Epithelial cell of esophagus (primary cell): ENCODE data around the gene TMEM138.

Source experiments
- DNase-seq: peaks from one replicate; pipeline ENCODE4 v3.0.0; 2010; ENCODE audit warnings: low read depth
- H3K4me3 ChIP-seq: 2 replicates; pipeline ENCODE4 v1.5.1; 2011; ENCODE audit warnings: mild to moderate bottlenecking, low read length, control low read depth
- TF ChIP-seq, protein P1 (sequence below): IDR thresholded peaks from 2 replicates; pipeline ENCODE4 v1.5.1; 2011; ENCODE audit warnings: low read depth, mild to moderate bottlenecking, low read length, control low read depth, inconsistent platforms; ENCODE audit not compliant: insufficient read depth; ENCODE audit errors: missing control alignments

TMEM138 gene

DNA sequence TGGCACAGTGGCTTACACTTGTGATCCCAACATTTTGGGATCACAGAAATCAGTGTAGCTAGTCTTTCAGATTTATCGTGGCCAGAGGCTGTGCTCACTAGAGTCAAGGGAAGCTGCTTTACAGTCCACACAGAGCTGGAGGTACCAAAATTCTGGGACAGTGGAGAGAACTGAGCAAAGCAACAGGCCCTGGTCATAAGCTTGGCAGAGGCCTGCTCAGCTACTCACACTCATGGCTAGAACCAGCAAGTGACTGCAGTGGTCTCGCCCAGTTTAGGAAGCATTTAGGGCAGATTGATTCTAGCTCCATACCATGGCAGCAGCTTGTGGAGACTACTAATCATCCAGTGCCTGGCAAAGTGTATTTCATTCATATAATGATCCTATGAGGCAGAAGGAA lies 39.0 kb downstream of the TMEM138 start:
- H3K4me3 ChIP-seq: no peak overlapping the region
- no peak for DNase-seq
- TF ChIP-seq, protein P1, sequence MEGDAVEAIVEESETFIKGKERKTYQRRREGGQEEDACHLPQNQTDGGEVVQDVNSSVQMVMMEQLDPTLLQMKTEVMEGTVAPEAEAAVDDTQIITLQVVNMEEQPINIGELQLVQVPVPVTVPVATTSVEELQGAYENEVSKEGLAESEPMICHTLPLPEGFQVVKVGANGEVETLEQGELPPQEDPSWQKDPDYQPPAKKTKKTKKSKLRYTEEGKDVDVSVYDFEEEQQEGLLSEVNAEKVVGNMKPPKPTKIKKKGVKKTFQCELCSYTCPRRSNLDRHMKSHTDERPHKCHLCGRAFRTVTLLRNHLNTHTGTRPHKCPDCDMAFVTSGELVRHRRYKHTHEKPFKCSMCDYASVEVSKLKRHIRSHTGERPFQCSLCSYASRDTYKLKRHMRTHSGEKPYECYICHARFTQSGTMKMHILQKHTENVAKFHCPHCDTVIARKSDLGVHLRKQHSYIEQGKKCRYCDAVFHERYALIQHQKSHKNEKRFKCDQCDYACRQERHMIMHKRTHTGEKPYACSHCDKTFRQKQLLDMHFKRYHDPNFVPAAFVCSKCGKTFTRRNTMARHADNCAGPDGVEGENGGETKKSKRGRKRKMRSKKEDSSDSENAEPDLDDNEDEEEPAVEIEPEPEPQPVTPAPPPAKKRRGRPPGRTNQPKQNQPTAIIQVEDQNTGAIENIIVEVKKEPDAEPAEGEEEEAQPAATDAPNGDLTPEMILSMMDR: no peak

DNA sequence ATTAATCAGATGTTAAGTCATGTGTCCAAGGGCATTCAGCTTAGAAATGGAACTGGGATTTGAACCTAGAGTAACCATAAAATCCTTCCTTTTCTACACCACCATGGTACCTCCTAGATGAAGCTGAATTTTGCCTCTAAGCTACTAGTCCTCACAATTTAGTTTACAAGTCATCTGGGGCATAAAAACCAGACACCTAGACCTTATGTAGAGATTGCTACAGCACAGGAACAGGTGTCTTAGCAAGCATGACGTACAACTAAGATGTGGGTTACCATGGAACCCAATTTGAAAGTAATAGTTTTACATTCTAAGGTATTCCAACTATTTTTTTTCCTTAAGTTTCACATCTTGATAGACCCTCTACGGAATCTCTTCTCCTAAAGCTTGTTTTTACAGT lies 39.4 kb downstream of the TMEM138 start:
- TF ChIP-seq, protein P1: no peak
- no peak overlapping the region for H3K4me3 ChIP-seq
- DNase-seq: no peak

DNA sequence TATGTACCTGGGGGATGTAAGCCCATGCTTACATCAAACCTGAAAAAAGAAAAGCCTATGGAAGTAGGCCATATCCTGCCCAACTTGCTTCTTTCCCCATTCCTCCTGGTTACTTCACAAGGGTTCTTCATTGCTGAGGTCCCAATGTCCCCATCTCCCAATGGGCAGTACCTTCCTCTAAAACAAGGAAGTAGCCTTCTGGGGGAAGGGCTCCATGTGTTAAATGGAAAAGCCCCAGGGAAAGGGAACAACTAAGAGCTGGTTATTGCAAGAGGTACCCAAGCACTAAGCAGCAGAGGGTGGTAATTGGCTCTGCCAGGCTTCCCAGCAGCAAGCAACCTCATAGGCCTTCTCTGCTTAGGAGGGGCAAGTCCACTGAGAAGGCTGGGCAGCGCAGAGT lies 41.5 kb downstream of the TMEM138 start:
- DNase-seq: no peak
- H3K4me3 ChIP-seq: no peak overlapping the region
- TF ChIP-seq, protein P1: no peak

DNA sequence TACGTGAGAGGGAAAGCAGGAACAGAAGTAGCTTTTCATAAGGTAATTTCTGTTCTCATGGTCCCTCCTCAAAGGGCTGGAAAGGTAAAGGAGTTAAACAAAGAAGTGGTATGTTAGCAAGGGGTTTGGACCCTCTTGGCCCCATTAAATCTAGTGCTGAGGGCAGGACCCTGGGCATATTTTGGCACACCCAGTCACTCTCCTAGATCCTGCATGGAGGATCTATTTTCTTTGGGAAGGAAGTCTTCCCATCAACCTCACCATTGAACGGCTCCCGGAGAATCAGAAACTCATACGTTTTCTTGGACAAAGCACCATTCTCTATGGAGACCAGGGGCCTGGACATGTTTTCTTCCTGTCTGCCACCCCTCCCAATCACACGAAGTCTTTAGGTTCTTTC lies 41.9 kb downstream of the TMEM138 start:
- TF ChIP-seq, protein P1: no peak
- no peak for DNase-seq

DNA sequence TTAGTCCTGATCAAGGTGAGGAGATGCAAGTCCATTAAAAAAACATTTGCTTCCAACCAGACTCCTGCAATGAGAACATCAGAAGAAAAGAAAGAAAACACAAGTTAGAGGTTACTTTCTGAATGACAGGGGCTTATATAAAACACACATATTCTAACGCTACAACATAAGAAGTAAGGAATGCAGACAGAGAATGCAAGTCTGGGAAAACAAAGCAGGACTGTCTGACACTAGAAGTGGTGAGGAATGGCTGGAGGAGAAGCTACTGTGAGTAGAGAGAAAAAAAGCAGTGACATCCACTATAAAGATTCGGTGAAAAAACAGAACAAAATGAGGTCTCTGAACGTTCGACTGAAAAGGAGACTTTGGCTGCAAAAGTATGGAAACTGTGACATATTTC lies 42.5 kb downstream of the TMEM138 start:
- no peak overlapping the region for H3K4me3 ChIP-seq
- TF ChIP-seq, protein P1: no peak
- no peak for DNase-seq

More for the DNA sequence above, 41.9 kb downstream of the TMEM138 start:
- no peak overlapping the region for H3K4me3 ChIP-seq

DNA sequence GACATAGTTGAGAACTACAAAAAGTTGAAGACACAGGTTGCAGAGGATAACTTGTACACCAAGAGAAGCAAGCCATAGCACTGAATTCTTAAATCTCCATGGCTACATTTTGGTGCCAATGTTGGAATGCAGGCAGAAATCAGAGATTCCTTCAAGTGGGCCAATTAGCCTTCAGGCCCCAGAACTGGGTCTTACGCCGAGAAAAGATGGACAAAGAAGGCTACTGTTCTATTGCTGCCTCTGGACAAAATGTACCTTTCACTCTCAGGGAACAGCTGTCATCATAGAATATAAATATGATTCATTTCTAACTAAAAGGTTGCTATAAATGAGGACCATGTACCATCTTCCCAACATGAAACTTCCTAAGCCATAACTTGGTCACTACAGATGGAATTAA lies 43.9 kb downstream of the TMEM138 start:
- DNase-seq: no peak
- H3K4me3 ChIP-seq: no peak overlapping the region
- TF ChIP-seq, protein P1: no peak

DNA sequence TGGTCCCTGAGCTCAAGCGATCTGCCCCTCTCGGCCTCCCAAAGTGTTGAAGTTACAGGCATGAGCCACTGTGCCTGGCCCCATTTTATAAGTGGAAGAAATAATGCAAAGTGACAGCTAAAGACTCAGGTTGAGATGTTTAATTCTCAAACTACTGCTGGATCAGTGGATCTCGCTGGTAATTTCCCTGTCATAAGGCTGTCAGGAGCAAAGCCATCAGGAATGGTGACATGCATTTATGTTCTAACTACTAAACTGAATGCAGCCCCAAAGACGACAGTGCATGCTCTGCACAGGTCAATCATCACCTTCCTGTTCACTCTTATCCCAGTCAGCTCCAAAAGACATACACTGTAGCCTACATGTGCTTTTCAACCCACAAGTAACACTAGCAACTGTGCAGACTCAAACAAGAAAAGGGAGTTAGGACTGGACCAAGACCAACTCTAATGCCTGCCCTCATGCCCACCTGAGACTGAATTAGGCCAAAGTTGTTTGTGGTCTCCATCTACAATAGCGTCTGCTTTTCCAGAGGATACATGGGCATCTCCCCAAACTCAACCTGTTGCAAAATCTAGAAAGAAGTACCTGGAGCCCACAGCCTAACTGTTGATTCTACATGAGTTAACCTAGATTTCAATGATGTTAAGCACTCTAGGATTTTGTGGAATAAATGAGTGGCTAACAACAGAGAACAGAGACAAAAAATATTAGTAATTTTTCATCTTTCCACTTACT lies 45.0 kb downstream of the TMEM138 start:
- no peak for DNase-seq
- TF ChIP-seq, protein P1: no peak
- H3K4me3 ChIP-seq: no peak overlapping the region
